PC-3 (cell line): ENCODE data around the gene RNF166.

ENCODE experiments used
- CTCF ChIP-seq: fragments of 300-600 bp; sonication (generic); conservative IDR thresholded peaks from 2 replicates; pipeline ENCODE4 v1.5.1; 2017; ENCODE audit warnings: antibody characterized with exemption, low read depth, mild to moderate bottlenecking, low read length
- EZH2 ChIP-seq: fragments of 300-600 bp; sonication (generic); IDR thresholded peaks from one replicate; pipeline ENCODE4 v1.6.1; 2017; ENCODE audit warnings: antibody characterized with exemption, mild to moderate bottlenecking, low read length; ENCODE audit not compliant: unreplicated experiment
- EZH2phosphoT487 ChIP-seq: fragments of 300-600 bp; sonication (generic); IDR thresholded peaks from 2 replicates; pipeline ENCODE4 v1.6.1; 2018; ENCODE audit warnings: mild to moderate bottlenecking, antibody characterized with exemption, low read length, borderline replicate concordance

GRCh38 chr16:88720396-88720970, 14.3 kb upstream of the RNF166 start:
- TF ChIP-seq CTCF (no peak), EZH2 (no peak), EZH2phosphoT487 (no peak)
